NB4 (cell line): ENCODE data around the gene OPTN.

ENCODE experiments used
- CTCF ChIP-seq: IDR thresholded peaks from one replicate; pipeline ENCODE4 v1.5.1; 2012; ENCODE audit warnings: low read depth, low read length
- MAX ChIP-seq: IDR thresholded peaks from 2 replicates; pipeline ENCODE4 v1.6.1; 2011; ENCODE audit warnings: low read depth, low read length
- POLR2A ChIP-seq: IDR thresholded peaks from 2 replicates; pipeline ENCODE4 v1.6.1; 2011; ENCODE audit warnings: mild to moderate bottlenecking; ENCODE audit not compliant: insufficient read length; ENCODE audit errors: extremely low read depth

- TF ChIP-seq POLR2A: no peak
- no peak for TF ChIP-seq CTCF
- TF ChIP-seq MAX: no peak
Observed at GRCh38 chr10:13053794-13054462, 46.0 kb upstream of the OPTN start.
